ENCODE data around the gene DUSP7.

GRCh38 chr3:52019352-52020080 is 36.9 kb downstream of the DUSP7 start:
- TF ChIP-seq CTCF (IDR thresholded peaks at IDR 0.05) (no peak), ZFX (IDR thresholded peaks at IDR 0.05; ENCODE audit: borderline replicate concordance) (no peak)

Data from 22Rv1 (cell line).